ENCODE measurements around the gene A2ML1.
"Not testable (repeated sequence)": the region's sequence is repeated elsewhere in the genome, so short reads cannot be mapped to it uniquely, and the experiment has no call there.

- not testable (repeated sequence) for TF ChIP-seq CTCF, POLR2A (IDR thresholded peaks at IDR 0.05)
These were observed 35.2 kb upstream of the A2ML1 start for GRCh38 chr12:8787206-8787605.
